Left cardiac atrium (tissue), 4 donors: ENCODE results near the gene SDR42E1. TPM values are rescaled to one million over a fixed set of nuclear protein-coding genes. Genes with fewer than 3 reads are reported as not detected.
"Not testable (repeated sequence)": the region's sequence is repeated elsewhere in the genome, so short reads cannot be mapped to it uniquely, and the experiment has no call there.

Experiments used
- ATAC-seq, 2 donors: fragments of 200-7000 bp; cut with Tn5 transposase; one replicate each; pipeline ENCODE4 v1.9.1; 2020; ENCODE audit warnings: mild to moderate bottlenecking in 2 of 2, moderate library complexity in 2 of 2
- DNase-seq: peaks from one replicate; pipeline ENCODE4 v3.0.0-alpha.2; 2020
- intact Hi-C, 2 donors: fragments of 100-400 bp; cut with DNase I; formaldehyde crosslinking; loops; one replicate each; pipeline versions ENCODE4 v1.14.1 to v1.15.1; 2022 to 2023
- total RNA-seq, 2 donors: library from RNA; stranded (reverse); fragmentation: NEBNext Ultra II Directional; extraction: Animal tissue kit (Norgen Biotek cat#: 25700); gene quantifications; one replicate each; pipeline ENCODE4 v1.2.1, GENCODE V29; 2021
- donor health status: DM: no; HTN: yes; CAD: no.
- donor health status: DM: no; HTN: yes; CAD: no; lungs with severe emphysema.
- donor health status: DM: yes; HTN: yes; CAD: no.
- donor health status: Dilated cardiomyopathy.

The SDR42E1 gene
- total RNA-seq, 2 donors from 2014 or later = 0.94 to 1.4 TPM

DNA sequence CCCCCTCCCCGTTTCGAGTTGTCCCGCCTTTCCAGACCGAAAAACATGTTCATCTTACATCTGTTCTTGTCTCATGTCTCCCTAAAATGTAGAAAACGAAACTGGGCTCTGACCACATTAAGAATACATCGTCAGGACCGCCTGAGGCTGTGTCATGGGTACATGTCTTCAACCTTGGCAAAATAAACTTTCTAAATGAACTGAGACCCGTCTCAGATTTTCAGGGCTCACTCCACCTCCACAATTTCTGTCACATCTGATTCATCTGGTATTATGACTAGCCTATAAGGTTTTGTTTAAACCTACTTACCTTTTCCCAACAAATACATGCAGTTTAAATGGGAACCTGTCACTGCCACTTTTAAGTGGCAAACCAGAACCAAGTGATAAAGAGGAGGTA lies 621 bp downstream of the SDR42E1 start:
- DNase-seq (no peak), ATAC-seq (no peak)
- intact Hi-C loops = no loop called here

DNA sequence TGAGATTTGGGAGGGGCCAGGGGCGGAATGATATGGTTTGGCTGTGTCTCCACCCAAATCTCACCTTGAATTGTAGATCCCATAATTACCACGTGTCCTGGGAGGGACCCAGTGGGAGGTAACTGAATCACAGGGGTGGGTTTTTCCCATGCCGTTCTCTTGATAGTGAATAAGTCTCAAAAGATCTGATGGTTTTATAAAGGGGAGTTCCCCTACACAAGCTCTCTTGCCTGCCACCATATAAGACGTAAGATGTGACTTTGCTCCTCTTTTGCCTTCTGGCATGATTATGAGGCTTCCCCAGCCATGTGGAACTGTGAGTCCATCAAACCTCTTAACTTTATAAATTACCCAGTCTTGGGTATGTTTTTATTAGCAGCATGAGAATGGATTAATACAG lies 1.5 kb downstream of the SDR42E1 start:
- intact Hi-C loops = not testable (repeated sequence)

DNA sequence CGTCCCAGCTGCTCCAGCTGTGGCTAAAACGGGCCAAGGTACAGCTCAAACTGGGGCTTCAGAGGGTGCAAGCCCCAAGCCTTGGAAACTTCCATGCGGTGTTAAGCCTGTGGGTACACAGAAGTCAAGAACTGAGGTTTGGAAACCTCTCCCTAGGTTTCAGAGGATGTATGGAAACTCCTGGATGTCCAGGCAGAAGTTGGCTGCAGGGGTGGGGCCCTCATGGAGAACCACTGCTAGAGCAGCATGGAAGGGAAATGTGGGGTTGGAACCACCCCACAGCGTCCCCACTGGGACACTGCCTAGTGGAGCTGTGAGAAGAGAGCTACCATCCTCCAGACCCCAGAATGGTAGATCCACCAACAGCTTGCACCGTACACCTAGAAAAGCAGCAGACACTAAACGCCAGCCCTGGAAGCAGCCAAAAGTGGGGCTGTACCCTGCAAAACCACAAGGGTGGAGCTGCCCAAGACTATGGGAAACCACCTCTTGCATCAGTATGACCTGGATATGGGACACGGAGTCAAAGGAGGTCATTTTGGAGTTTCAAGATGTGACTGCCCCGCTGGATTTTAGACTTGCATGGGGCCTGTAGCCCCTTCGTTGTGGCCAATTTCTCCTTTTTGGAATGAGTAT lies 2.2 kb downstream of the SDR42E1 start:
- ATAC-seq (no peak), DNase-seq (no peak)
- intact Hi-C loops = no loop called here

More for the DNA sequence above, 1.5 kb downstream of the SDR42E1 start:
- ATAC-seq, DNase-seq: not testable (repeated sequence)

DNA sequence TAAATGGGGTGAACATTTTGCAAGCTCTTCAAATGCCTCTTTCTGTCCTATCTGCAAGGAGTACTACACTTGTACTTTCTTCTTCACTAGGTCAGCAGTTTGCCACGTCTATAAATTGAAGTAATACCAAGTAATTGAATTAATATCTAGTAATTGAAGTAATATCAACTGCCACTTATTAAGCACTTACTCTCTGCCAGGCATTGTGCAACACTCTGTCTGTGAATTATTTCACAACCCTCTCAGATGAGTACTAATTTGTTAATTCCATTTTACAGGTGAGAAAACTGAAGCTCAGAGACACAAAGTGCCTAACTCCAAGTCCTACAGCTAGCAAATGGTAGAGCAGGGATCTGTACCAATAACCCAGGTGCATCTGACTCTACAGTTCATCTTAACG lies 4.1 kb downstream of the SDR42E1 start:
- DNase-seq (no peak), ATAC-seq (no peak)
- intact Hi-C loops = no loop called here

DNA sequence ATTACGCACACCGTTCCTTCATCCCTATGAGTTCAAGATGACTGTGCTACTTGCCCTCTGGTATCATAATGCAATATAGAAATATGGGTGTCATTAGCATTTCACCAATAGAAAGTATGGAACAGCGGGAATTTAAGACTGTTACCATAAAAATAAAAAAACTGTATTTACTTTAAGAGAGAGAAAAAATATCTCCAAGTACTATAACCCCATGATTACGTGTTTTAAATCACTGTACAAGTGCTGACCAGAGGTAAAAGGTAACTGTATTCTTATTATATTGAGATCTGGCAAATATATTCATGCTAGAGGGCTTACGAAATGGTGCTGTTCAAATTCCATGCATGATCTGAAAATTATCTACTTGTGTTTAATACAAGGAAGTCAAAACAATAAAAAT lies 5.2 kb downstream of the SDR42E1 start:
- DNase-seq (no peak), ATAC-seq (no peak)
- intact Hi-C loops = no loop called here

DNA sequence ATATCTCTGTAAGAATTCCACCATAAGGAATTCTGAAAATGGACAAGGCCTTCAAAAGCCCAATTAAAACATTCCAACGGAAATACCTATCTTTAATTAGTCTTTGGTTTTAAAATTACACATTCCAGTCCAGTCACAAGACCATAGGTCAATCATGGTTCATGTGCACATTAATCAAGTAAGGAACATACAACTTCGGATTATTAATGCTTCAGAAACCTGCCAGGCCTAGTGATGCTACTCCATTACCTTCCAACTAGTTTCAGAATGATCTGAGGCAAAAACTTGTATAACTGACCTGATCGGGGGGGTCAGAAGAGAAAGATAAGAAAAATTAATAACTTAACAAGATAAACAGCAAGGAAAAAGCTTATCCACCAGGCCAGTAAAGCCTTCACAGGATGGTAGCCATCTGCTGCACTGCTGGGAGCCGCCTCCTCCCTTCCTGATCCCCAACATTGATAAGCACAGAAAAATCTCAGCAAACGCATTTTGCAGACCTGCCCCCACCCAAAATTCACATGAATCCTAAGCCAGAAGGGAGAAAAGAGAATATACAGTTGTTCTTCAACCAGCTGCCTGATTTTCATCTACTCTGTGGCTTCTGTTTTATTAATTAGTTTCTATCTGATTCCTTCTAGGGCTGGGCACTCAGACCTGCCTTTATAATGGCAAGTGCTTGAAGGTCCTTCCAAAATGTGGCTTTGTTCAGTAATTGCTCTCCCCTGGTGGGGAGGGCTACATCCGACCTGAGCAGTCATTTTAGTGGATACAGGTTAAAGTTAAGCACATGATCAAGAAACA lies 6.0 kb downstream of the SDR42E1 start:
- ATAC-seq = no peak
- intact Hi-C loops = no loop called here
- DNase-seq = no peak

DNA sequence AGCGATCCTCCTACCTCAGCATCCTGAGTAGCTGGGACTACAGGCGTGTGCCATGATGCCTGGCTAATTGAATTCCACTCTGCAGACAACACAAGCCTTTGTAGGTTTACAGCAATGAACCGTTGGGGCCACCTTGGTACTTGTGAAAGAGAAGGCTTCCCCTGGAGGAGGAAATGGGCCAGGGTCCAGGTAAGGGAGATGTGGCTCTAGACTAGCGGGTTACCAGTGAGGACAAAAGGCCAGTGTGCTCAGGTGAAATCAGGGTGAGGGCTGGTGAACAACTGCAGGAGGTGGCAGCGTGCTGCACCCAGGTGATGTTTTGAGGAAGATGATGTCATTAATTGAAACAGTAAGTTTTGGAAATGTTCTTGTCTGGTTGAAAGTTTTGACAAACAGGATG lies 6.7 kb downstream of the SDR42E1 start:
- DNase-seq = no peak
- intact Hi-C loops = no loop called here
- ATAC-seq = no peak

DNA sequence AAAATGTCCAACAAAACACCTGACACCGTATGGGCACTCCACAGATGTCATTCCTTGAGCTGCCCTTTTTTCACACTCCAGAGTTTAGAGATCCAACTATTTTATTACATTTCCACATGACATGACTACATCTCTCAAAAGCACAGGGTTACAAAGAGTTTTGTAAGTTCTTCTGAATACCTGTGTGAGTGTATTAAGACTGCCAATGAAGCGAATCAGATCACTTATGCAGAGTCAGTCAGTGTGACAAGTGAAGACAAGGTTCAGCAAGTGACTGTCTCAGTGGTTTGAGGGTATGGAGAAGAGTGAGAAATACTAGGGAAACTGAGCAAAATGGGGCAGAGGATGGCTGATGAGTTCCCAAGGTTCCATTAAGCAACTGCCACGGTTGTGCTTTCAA lies 8.4 kb downstream of the SDR42E1 start:
- ATAC-seq = no peak
- intact Hi-C loops = no loop called here
- no peak for DNase-seq

DNA sequence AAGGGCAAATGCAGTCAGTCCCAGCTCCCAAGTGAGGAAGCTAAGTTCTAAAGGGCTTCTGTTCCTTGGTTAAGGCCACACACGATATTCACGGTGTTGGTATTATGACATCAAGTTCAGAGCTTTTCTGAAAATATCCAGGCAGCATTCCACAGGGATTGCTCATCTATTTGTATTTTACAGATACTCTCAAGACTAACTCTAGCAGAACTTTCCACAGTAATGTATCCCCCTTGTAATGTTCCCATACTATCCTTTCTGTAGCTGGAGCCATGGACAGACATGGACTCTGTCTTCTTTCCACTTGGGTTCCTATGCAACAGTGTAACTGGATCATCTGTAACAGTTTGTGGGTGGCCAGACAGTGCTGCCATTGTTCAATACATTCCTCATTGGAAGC lies 13.5 kb downstream of the SDR42E1 start:
- ATAC-seq (peak in 1 of 2 donors; percentile 54), DNase-seq (no peak)
- intact Hi-C loops = no loop called here

DNA sequence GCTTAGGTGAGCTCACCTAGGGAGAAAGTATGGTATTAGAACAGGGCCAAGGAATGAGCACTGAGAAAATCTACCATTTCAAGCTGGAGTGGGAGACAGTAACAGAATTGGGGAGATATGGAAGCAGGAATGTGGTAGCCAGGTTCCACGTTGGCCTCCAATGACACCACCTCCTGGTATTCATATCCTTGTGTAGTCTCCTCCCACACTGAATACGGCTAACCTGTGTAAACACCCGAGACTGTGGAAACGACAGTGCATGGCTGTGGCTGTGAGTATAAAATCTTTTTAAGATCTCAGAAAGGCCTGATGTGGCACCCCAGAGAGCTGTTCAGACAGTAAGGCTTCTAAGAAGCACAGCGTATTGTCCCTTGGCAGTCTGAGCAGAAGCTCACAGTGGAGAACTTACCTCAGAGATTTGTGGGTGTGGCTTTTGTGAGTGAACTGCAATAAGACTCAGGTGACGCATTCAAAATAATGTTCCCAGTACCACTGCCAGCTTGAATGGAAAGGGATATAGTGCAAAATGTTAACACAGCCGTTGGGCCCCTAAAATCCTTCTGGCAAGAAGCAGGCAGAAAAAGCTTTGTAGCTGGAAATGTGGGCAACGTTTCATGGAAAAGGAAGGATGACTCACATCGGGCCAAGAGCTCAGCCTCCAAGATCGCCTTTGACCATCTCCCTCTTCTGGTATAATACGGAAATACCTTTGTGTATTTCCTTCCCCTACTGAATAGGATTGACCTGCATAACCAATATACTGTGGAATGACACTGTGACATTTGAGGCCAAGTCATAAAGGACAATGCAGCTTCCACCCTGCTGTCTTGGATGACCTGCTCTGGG lies 14.4 kb downstream of the SDR42E1 start:
- intact Hi-C loops = no loop called here
- DNase-seq = no peak
- ATAC-seq = peak in 1 of 2 donors; percentile 44

DNA sequence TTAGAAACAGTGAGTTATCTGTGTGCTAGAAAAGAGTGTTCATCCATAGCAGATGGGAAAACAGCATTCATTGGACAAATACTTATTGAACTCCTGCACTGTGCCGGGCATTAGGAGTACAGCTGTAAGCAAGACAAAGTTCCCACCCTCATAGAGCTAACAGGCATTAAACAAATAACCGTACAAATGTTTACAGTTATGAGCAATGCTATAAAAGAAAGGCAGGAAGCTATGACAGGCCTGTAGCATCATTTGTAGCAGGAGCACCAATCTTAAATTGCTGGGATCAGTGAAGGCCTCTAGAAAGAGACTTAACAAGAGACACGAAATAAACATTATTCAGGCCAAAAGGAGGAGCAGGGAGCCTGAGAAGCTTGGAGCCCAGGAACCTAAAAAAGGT lies 15.6 kb downstream of the SDR42E1 start:
- intact Hi-C loops = no loop called here
- DNase-seq (no peak), ATAC-seq (no peak)

DNA sequence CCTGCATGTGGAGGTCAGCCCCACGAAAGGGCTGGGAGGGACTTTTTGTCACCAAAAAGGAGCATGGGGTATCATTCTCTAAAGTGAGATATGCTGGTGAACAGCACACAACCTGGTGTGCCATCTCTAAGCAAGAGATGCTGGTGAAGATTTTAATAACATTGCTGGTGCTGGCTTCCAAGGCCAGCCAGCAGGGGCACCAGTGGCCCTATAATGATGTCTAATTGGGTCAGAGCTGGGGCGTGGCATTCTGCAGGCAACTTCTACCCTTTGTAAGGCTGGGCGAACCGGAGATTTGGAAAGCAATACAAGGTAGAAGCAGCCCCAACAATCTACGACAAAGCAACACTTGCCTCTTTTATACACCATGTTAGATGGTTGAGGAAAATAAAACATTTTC lies 16.8 kb downstream of the SDR42E1 start:
- ATAC-seq (no peak), DNase-seq (no peak)
- intact Hi-C loops = no loop called here

DNA sequence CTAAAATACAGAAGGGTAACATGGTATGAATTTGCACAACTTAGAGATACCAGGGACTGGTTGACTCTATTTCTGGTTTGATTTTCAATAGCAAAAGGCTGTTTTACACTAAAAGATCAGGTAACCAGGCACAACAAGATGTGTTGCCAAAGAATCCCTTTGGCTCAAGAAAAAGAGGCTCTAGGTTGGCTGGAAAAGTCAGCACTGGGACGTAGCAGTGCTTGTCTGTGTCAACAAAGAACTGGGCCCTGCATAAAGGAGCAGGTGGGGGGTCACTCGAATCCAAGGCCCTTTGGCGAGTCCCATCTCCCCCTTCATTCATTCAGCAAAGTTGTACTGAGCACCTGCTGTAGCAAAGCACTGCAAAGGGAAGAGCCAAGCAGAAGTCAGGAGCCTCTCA lies 18.4 kb downstream of the SDR42E1 start:
- intact Hi-C loops = no loop called here
- ATAC-seq (no peak), DNase-seq (no peak)

DNA sequence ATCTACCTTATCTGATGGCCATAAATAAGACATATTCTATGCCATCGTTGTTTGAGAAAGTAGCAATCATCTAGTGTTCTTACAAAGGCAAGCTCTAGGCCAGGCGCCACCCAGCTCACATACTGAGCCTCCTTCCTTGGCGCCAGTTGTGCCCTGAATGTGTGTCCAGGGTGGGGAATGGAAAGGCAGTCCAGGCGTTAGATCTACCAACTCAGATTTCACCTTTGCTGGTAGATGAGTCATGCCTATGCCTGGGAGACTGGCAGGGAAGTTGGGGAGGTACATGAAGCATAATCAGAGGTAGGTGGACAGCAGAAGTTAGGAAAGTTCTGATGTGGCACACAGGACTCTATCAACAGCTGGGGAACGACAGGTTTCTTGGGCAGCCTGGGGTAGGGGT lies 23.6 kb downstream of the SDR42E1 start:
- no peak for DNase-seq
- ATAC-seq = no peak
- intact Hi-C loops = no loop called here

DNA sequence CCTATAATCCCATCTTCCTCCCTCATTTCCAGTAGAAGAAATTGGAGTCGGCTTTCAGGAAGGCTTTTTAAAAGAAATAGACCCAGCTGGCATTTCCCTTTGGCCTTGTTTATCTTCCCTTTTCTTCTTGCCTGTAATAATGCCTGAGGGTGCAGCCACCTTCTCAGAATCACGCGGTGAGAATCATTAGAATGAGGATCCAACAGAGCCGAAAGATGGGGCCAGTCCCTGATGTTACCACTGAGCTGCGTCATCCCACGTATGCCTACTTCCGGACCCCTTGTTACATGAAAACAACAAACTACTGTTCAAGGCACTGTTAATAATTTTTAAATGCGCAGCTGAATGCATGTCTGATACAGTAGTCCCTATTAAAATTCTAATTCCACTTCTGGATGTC lies 24.1 kb downstream of the SDR42E1 start:
- ATAC-seq (no peak), DNase-seq (no peak)
- intact Hi-C loops = no loop called here

DNA sequence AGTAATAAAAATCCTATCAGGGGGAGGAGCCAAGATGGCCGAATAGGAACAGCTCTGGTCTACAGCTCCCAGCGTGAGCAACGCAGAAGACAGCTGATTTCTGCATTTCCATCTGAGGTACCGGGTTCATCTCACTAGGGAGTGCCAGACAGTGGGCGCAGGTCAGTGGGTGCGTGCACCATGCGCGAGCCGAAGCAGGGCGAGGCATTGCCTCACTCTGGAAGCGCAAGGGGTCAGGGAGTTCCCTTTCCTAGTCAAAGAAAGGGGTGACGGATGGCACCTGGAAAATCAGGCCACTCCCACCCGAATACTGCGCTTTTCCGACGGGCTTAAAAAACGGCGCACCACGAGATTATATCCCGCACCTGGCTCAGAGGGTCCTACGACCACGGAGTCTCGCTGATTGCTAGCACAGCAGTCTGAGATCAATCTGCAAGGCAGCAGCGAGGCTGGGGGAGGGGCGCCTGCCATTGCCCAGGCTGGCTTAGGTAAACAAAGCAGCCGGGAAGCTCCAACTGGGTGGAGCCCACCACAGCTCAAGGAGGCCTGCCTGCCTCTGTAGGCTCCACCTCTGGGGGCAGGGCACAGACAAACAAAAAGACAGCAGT lies 33.8 kb downstream of the SDR42E1 start:
- intact Hi-C loops, ATAC-seq, DNase-seq: not testable (repeated sequence)

DNA sequence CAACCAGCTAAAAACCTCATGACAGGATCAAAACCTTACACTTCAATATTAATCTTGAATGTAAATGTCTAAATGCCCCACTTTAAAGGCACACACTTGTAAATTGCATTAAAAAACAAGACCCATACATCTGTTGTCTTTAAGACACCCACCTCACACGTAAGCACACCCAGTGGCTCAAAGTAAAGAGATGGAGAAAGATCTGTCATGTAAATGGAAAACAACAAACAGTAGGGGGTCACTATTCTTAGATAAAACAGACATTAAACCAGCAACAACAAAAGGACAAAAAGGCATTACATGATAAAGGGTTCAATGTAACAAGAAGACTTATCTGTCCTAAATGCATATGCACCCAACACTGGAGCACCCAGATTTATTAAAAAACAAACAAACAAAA lies 35.6 kb downstream of the SDR42E1 start:
- DNase-seq = no peak
- no peak for ATAC-seq
- intact Hi-C loops = no loop called here

DNA sequence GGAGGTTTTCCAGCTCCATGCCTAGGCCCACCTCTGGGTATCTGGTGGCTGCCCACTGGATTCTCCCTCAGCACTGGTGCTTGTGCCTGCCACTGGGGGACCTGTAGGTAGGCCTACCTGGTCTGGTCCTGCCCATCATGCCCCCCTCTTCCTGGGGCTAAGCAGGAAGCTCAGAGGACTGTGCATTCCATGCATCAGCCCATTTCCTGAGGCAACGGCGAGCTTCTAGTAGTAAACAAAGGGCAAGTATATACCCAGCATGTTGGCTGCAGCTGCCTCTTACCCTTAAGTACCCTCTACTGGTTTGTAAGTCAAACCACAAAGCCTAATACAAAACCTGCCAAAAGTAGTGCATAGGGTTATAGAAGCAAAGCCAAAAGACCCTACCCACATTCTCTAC lies 37.5 kb downstream of the SDR42E1 start:
- ATAC-seq = no peak
- DNase-seq = no peak
- intact Hi-C loops = no loop called here

DNA sequence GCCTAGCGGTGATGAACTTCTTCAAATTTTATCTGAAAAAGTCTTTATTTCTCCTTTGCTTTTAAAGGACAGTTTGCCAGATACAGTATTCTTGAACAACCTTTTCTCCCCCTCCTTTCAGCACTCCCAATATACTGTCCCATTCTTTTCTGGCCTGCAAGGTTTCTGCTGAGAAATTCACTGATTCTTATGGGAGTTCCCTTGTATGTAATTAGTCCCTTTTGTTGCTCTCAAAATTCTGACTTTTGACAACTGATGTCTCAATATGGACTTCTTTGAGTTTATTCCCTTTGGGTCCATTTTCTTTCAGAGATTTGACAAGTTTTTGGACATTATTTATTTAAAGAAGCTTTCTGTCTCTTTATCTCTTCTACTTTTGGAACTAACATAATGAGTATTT lies 39.4 kb downstream of the SDR42E1 start:
- DNase-seq (no peak), ATAC-seq (no peak)
- intact Hi-C loops = no loop called here

DNA sequence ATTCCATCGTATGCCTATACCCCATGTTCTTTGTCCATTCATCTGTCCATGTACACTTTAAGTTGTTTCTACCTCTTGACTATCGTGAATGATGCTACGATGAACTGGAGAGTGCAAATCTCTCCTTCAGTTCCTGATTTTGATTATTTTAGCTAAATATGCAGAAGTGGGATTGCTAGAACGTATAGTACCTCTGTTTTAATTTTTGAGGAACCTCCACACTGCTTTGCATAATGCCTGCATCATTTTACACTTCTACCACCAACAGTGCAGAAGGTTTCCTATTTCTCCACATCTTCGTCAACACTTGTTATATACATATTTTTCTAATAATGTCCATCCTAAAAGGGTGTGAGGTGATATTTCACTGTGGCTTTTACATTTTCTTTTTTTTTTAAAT lies 43.9 kb downstream of the SDR42E1 start:
- DNase-seq (no peak), ATAC-seq (no peak)
- intact Hi-C loops = no loop called here
